ENCODE results near the gene NVL. TPM values are rescaled to one million over a fixed set of nuclear protein-coding genes. Genes with fewer than 3 reads are reported as not detected.

Gene NVL
- total RNA-seq, 1 donor from 2014 or later = 18.7 TPM

GRCh38 chr1:224273641-224274040 is 56.3 kb downstream of the NVL start:
- Mint-ChIP-seq H3K4me3 (ENCODE audit: unreplicated experiment) (no peak overlapping the region), H3K4me1 (ENCODE audit: low read depth) (no peaks in the 10 kb centered on the region), H3K27ac (ENCODE audit: unreplicated experiment) (no peak overlapping the region), H3K27me3 (ENCODE audit: low read depth) (no peaks in the 10 kb centered on the region), H3K9me3 (ENCODE audit: low read depth) (no peaks in the 10 kb centered on the region), H3K36me3 (ENCODE audit: low read depth) (peaks cover 25% of the 10 kb centered on the region)
- TF ChIP-seq, protein P1, sequence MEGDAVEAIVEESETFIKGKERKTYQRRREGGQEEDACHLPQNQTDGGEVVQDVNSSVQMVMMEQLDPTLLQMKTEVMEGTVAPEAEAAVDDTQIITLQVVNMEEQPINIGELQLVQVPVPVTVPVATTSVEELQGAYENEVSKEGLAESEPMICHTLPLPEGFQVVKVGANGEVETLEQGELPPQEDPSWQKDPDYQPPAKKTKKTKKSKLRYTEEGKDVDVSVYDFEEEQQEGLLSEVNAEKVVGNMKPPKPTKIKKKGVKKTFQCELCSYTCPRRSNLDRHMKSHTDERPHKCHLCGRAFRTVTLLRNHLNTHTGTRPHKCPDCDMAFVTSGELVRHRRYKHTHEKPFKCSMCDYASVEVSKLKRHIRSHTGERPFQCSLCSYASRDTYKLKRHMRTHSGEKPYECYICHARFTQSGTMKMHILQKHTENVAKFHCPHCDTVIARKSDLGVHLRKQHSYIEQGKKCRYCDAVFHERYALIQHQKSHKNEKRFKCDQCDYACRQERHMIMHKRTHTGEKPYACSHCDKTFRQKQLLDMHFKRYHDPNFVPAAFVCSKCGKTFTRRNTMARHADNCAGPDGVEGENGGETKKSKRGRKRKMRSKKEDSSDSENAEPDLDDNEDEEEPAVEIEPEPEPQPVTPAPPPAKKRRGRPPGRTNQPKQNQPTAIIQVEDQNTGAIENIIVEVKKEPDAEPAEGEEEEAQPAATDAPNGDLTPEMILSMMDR (IDR thresholded peaks at IDR 0.05) = no peak
- no peak for DNase-seq (ENCODE audit: low spot score)

DNA sequence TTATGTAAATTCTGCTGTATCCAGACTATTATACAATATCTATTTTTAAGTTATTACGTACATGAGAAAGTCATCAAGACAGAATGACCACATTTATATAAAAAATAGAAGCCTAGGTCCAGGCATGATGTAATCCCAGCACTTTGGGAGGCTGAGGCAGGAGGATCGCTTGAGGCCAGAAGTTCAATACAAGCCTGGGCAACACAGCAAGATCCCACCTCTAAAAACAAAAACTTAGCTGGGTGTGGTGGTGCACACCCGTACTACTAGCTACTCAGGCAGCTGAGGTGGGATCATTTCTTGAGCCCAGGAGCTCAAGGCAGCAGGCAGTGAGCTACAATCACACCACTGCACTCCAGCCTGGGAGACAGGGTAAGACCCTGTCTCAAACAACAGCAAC is 58.9 kb downstream of the NVL start:
- Mint-ChIP-seq H3K27me3 (ENCODE audit: low read depth) (no peaks in the 10 kb centered on the region), H3K36me3 (ENCODE audit: low read depth) (peaks cover 17% of the 10 kb centered on the region), H3K9me3 (ENCODE audit: low read depth) (no peaks in the 10 kb centered on the region), H3K4me3 (ENCODE audit: unreplicated experiment) (no peak overlapping the region), H3K27ac (ENCODE audit: unreplicated experiment) (no peak overlapping the region), H3K4me1 (ENCODE audit: low read depth) (peaks cover 4% of the 10 kb centered on the region)
- DNase-seq (ENCODE audit: low spot score) = no peak
- TF ChIP-seq, protein P1 (IDR thresholded peaks at IDR 0.05) = no peak

- Mint-ChIP-seq H3K27me3 (ENCODE audit: low read depth) (no peaks in the 10 kb centered on the region), H3K36me3 (ENCODE audit: low read depth) (peaks cover 9% of the 10 kb centered on the region), H3K27ac (ENCODE audit: unreplicated experiment) (no peak overlapping the region), H3K4me1 (ENCODE audit: low read depth) (peaks cover 4% of the 10 kb centered on the region), H3K4me3 (ENCODE audit: unreplicated experiment) (no peak overlapping the region), H3K9me3 (ENCODE audit: low read depth) (no peaks in the 10 kb centered on the region)
- DNase-seq (ENCODE audit: low spot score) = no peak
- TF ChIP-seq, protein P1 (IDR thresholded peaks at IDR 0.05) = no peak
These were observed 62.0 kb downstream of the NVL start for GRCh38 chr1:224267925-224268324.

DNA sequence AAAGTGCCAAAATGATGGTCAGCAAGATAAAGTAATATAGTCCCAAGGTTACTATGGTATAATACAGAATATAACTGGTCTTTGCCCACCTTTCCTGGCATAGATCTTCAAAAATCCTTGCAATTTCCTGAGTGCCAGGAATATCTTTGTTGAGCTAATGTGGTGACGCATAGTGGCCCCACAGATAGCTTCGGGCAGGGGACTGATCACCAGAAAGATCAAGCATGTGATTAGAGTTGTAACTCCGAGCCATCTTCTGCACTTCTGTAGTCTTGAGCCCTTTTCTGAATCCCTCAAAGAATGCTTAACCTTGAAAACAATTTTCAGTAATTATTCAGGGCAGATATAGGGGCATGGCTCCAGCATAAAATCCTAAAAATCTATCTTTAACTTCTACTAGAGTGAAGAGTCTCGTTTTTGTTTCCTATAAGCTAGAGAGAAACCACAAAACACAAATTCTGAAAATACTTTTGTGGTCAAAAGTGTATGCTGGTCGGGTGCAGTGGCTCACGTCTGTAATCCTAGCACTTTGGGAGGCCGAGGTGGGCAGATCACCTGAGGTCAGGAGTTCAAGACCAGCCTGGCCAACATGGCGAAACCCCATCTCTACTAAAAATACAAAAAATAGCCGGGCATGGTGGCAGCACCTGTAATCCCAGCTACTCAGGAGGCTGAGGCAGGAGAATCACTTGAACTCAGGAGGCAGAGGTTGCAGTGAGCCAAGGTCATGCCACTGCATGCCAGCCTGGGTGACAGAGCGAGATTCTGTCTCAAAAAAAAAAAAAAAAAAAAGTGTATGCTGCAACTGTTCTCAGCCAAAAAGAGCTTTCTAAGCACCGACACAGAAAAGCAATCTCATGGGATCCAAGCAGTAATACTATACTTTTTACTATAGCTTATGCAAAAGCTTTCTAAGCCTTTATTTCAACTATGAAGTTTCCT is 62.8 kb downstream of the NVL start:
- Mint-ChIP-seq H3K4me3 (ENCODE audit: unreplicated experiment) (no peak overlapping the region), H3K9me3 (ENCODE audit: low read depth) (no peaks in the 10 kb centered on the region), H3K27me3 (ENCODE audit: low read depth) (no peaks in the 10 kb centered on the region), H3K4me1 (ENCODE audit: low read depth) (peaks cover 4% of the 10 kb centered on the region), H3K36me3 (ENCODE audit: low read depth) (peaks cover 17% of the 10 kb centered on the region), H3K27ac (ENCODE audit: unreplicated experiment) (no peak overlapping the region)
- TF ChIP-seq, protein P1 (IDR thresholded peaks at IDR 0.05) = no peak
- no peak for DNase-seq (ENCODE audit: low spot score)

- no peak overlapping the region for H3K4me3 Mint-ChIP-seq (ENCODE audit: unreplicated experiment)
- no peaks in the 10 kb centered on the region for H3K9me3 Mint-ChIP-seq (ENCODE audit: low read depth)
- TF ChIP-seq, protein P1 (IDR thresholded peaks at IDR 0.05) = no peak
- no peaks in the 10 kb centered on the region for H3K27me3 Mint-ChIP-seq (ENCODE audit: low read depth)
- H3K27ac Mint-ChIP-seq (ENCODE audit: unreplicated experiment) = no peak overlapping the region
- H3K36me3 Mint-ChIP-seq (ENCODE audit: low read depth) = peaks cover 17% of the 10 kb centered on the region
- DNase-seq (ENCODE audit: low spot score) = no peak
- H3K4me1 Mint-ChIP-seq (ENCODE audit: low read depth) = peaks cover 4% of the 10 kb centered on the region
These were observed 63.7 kb downstream of the NVL start for GRCh38 chr1:224266105-224266914.

Measured in chondrocyte (in vitro differentiated cells).